PC-9 (cell line): ENCODE results near the gene COMMD2.

Experiments
- EZH2 ChIP-seq: fragments of 200-600 bp; sonication (generic); IDR thresholded peaks from 2 replicates; pipeline ENCODE4 v1.8.0; 2017; ENCODE audit warnings: antibody characterized with exemption, low read depth
- TF ChIP-seq, protein P1 (sequence below): fragments of 200-600 bp; sonication (generic); conservative IDR thresholded peaks from 2 replicates; pipeline ENCODE4 v1.6.1; 2017; ENCODE audit warnings: mixed run types, antibody characterized with exemption, mild to moderate bottlenecking, moderate library complexity

DNA sequence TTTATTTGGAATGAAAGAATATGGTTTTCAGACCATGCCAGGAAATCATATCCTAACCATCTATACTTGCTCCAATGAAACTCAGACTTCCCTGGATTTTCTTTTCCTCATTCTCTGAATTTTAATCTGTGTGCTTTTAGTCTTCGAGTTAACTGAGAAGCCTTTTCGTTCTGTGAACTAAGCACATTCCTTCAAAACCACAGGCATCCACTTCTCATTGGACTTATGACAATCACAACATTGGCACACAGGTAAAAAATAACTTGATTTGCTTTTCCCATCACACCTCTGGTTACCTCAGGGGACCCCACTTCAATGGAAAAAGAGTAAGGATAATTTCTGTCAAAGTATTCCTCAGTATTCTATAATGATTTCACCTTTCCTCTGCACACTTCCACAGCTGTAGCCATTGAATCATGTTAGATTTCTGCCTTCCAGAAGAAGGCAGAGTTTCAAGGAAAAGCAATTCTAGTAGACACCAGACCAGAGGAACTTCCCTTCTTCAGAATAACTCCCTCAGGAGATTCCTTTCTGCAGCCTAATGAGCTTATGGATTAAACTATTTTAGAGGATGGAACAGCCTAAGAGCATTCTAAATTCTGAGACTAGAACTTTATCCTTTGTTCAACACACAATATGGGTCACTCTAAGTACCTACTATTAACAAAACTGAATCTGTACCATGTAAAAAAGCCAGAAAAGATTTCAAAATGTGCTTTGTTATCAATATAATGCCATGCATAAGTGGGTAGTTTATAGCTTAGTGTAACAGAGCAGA is 15.9 kb downstream of the COMMD2 start:
- TF ChIP-seq, protein P1, sequence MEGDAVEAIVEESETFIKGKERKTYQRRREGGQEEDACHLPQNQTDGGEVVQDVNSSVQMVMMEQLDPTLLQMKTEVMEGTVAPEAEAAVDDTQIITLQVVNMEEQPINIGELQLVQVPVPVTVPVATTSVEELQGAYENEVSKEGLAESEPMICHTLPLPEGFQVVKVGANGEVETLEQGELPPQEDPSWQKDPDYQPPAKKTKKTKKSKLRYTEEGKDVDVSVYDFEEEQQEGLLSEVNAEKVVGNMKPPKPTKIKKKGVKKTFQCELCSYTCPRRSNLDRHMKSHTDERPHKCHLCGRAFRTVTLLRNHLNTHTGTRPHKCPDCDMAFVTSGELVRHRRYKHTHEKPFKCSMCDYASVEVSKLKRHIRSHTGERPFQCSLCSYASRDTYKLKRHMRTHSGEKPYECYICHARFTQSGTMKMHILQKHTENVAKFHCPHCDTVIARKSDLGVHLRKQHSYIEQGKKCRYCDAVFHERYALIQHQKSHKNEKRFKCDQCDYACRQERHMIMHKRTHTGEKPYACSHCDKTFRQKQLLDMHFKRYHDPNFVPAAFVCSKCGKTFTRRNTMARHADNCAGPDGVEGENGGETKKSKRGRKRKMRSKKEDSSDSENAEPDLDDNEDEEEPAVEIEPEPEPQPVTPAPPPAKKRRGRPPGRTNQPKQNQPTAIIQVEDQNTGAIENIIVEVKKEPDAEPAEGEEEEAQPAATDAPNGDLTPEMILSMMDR = no peak
- TF ChIP-seq EZH2 = no peak
